Spinal cord (tissue), 10 donors: ENCODE results near the gene B3GNT7. TPM values are rescaled to one million over a fixed set of nuclear protein-coding genes. Genes with fewer than 3 reads are reported as not detected.
A peak's percentile ranks its signal among the peaks of the same experiment; 100 is the strongest.

Experiments used
- DNase-seq, 6 donors: peaks; one replicate each; pipeline versions ENCODE4 v3.0.0 to v3.0.0-alpha.2; 2013 to 2015; ENCODE audit warnings: low spot score in 6 of 6, low read depth in 4 of 6
- H3K27ac ChIP-seq: one replicate; pipeline ENCODE4 v1.5.1; 2013; ENCODE audit warnings: low read depth, low read length, control low read depth
- H3K27me3 ChIP-seq: one replicate; pipeline ENCODE4 v1.6.1; 2013; ENCODE audit warnings: low read length; ENCODE audit not compliant: control insufficient read depth, insufficient read depth
- H3K36me3 ChIP-seq: one replicate; pipeline ENCODE4 v1.6.1; 2013; ENCODE audit warnings: low read length; ENCODE audit not compliant: control insufficient read depth, insufficient read depth
- H3K4me1 ChIP-seq: one replicate; pipeline ENCODE4 v1.6.1; 2013; ENCODE audit warnings: low read length; ENCODE audit not compliant: control insufficient read depth, insufficient read depth
- H3K4me3 ChIP-seq: one replicate; pipeline ENCODE4 v1.5.1; 2013; ENCODE audit warnings: low read depth, low read length, control low read depth
- H3K9me3 ChIP-seq: one replicate; pipeline ENCODE4 v1.6.1; 2013; ENCODE audit warnings: low read length; ENCODE audit not compliant: control insufficient read depth, insufficient read depth
- WGBS: methylation state at CpG from one replicate; pipeline ENCODE4 v1.1.5; 2013; ENCODE audit warnings: missing lambda C conversion rate; ENCODE audit not compliant: insufficient coverage; 5-methylcytosine and 5-hydroxymethylcytosine counted together
- polyA plus RNA-seq, 2 donors: library from polyadenylated mRNA; unstranded; fragments of 120-200 nt; gene quantifications; one replicate each; pipeline ENCODE4 v1.2.1, GENCODE V29; 2013; ENCODE audit not compliant: insufficient read length in 2 of 2
- total RNA-seq, 2 donors: library from RNA; depleted of rRNA in 1 of 2; stranded (reverse); fragments of 120-200 nt in 1 of 2; fragments of >200 nt in 1 of 2; gene quantifications; one replicate each; pipeline versions ENCODE4 v1.2.3 to v1.2.4, GENCODE V29; 2013 to 2014
- donor health status: healthy.

Gene B3GNT7
- total and polyA plus RNA-seq, 4 donors: 5.2 to 13.1 (median 9.2) TPM

DNA sequence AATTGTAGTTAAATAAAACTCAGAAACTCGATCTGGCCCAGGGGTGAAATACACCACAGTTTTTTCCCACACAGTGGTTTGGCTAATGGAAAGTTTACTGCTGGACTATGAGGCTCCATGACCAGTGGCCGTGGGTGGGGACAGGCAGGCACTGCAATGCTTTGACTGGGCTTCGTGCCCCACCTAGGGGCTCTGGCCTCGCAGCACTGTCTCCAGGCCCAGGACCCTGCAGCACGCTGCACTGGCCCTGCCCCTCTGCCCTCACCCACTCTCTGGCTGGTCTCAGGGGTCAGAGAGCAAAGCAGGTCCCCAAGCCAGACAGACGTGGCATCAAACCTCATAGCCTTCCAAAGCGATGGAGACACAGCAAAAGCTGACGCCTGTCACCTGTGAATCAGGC is 13.4 kb upstream of the B3GNT7 start:
- H3K27ac ChIP-seq: no peak overlapping the region
- H3K27me3 ChIP-seq: no peaks in the 10 kb centered on the region
- no peak for DNase-seq
- no peak overlapping the region for H3K4me3 ChIP-seq
- WGBS: 95% methylated on average over 8 of the region's 8 CpGs
- peaks cover 7% of the 10 kb centered on the region for H3K4me1 ChIP-seq
- H3K9me3 ChIP-seq: peaks cover 5% of the 10 kb centered on the region
- H3K36me3 ChIP-seq: peaks cover 9% of the 10 kb centered on the region

GRCh38 chr2:231383416-231384108 is 11.9 kb upstream of the B3GNT7 start:
- no peaks in the 10 kb centered on the region for H3K27me3 ChIP-seq
- DNase-seq: no peak
- peaks cover 5% of the 10 kb centered on the region for H3K9me3 ChIP-seq
- no peak overlapping the region for H3K27ac ChIP-seq
- H3K36me3 ChIP-seq: peaks cover 13% of the 10 kb centered on the region
- H3K4me1 ChIP-seq: peaks cover 20% of the 10 kb centered on the region
- 54% methylated on average over 9 of the region's 15 CpGs for WGBS
- no peak overlapping the region for H3K4me3 ChIP-seq

- H3K9me3 ChIP-seq: peaks cover 5% of the 10 kb centered on the region
- H3K27ac ChIP-seq: no peak overlapping the region
Measured at GRCh38 chr2:231384109-231384435, 11.4 kb upstream of the B3GNT7 start.

GRCh38 chr2:231384970-231385369 is 10.5 kb upstream of the B3GNT7 start:
- no peak overlapping the region for H3K27ac ChIP-seq
- no peak overlapping the region for H3K4me3 ChIP-seq
- no peaks in the 10 kb centered on the region for H3K27me3 ChIP-seq
- H3K9me3 ChIP-seq: peaks cover 5% of the 10 kb centered on the region
- H3K4me1 ChIP-seq: peaks cover 29% of the 10 kb centered on the region
- no peak for DNase-seq
- H3K36me3 ChIP-seq: peaks cover 14% of the 10 kb centered on the region
- no CpG with 5 or more reads among the region's 2 CpGs for WGBS

More at GRCh38 chr2:231384109-231384435, 11.4 kb upstream of the B3GNT7 start:
- H3K4me1 ChIP-seq: peaks cover 26% of the 10 kb centered on the region
- H3K4me3 ChIP-seq: no peak overlapping the region
- no peak for DNase-seq
- H3K27me3 ChIP-seq: no peaks in the 10 kb centered on the region
- 100% methylated on average over 1 of the region's 2 CpGs for WGBS
- H3K36me3 ChIP-seq: peaks cover 16% of the 10 kb centered on the region

GRCh38 chr2:231385429-231385828 is 10.1 kb upstream of the B3GNT7 start:
- no peaks in the 10 kb centered on the region for H3K27me3 ChIP-seq
- H3K36me3 ChIP-seq: peaks cover 11% of the 10 kb centered on the region
- no peak overlapping the region for H3K4me3 ChIP-seq
- H3K27ac ChIP-seq: no peak overlapping the region
- WGBS: 97% methylated on average over 5 of the region's 5 CpGs
- H3K9me3 ChIP-seq: peaks cover 5% of the 10 kb centered on the region
- H3K4me1 ChIP-seq: peaks cover 32% of the 10 kb centered on the region
- DNase-seq: no peak

GRCh38 chr2:231386446-231386845 is 9.1 kb upstream of the B3GNT7 start:
- WGBS: 91% methylated on average over 3 of the region's 3 CpGs
- Histone ChIP-seq H3K27ac (no peak overlapping the region), H3K4me3 (no peak overlapping the region), H3K27me3 (no peaks in the 10 kb centered on the region), H3K9me3 (peaks cover 5% of the 10 kb centered on the region), H3K4me1 (peaks cover 38% of the 10 kb centered on the region), H3K36me3 (peaks cover 11% of the 10 kb centered on the region)
- no peak for DNase-seq

DNA sequence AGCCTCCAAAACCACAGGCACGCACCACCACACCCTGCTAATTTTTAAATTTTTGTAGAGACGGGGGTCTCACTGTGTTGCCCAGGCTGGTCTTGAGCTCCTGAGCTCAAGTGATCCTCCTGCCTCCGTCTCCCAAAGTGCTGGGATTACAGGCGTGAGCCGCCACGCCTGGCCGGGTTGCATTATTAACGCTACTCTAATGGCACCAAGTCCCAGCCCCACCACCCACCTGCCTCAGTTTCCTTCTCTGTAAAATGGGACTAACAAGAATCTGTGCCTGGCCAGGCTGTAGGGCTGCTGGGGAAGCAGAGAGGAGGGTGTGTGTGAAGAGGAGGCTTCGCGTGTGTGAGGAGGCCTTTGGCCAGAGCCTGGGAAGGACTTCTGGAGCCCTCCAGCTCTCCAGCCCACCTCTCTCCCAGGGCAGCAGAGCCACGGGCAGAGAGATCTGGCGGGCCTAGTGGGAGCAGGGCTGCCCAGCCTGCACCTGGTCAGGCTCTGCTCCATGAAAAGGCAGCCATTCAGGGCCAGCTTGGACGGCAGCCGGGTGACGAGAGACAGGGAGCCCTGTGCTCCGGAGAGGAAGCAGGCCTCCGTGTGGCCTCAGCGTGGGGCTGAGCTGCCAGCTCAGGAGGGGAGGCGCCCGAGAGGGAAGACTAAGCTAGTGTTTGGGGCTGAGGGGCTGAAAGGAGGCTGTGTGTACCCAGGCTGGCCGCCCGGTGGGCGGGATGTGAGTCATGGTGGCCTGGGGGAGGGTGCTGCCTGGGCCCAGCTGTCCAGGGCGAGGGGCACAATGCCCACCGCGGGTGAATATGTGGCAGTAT is 7.4 kb upstream of the B3GNT7 start:
- 49% methylated on average over 21 of the region's 26 CpGs for WGBS
- Histone ChIP-seq H3K4me3 (no peak overlapping the region), H3K36me3 (peaks cover 9% of the 10 kb centered on the region), H3K27me3 (no peaks in the 10 kb centered on the region), H3K9me3 (peaks cover 5% of the 10 kb centered on the region), H3K4me1 (peaks cover 44% of the 10 kb centered on the region), H3K27ac (peak overlapping the region; percentile 86)
- DNase-seq: peak in 5 of 6 donors; percentile 45 to 88 (median 53)

- 67% methylated on average over 15 of the region's 15 CpGs for WGBS
- H3K27ac ChIP-seq: peak overlapping the region; percentile 81
- peaks cover 5% of the 10 kb centered on the region for H3K9me3 ChIP-seq
- no peak overlapping the region for H3K4me3 ChIP-seq
- H3K36me3 ChIP-seq: peaks cover 8% of the 10 kb centered on the region
- DNase-seq: no peak
- peaks cover 3% of the 10 kb centered on the region for H3K27me3 ChIP-seq
- H3K4me1 ChIP-seq: peaks cover 51% of the 10 kb centered on the region
Measured at GRCh38 chr2:231388725-231389346, 6.7 kb upstream of the B3GNT7 start.

GRCh38 chr2:231390667-231391066 is 4.8 kb upstream of the B3GNT7 start:
- Histone ChIP-seq H3K27me3 (peaks cover 18% of the 10 kb centered on the region), H3K4me3 (no peak overlapping the region), H3K4me1 (peaks cover 60% of the 10 kb centered on the region), H3K9me3 (no peaks in the 10 kb centered on the region), H3K27ac (no peak overlapping the region), H3K36me3 (peaks cover 10% of the 10 kb centered on the region)
- DNase-seq: no peak
- WGBS: 79% methylated on average over 8 of the region's 8 CpGs
